Measurements from ENCODE around the gene TEX2. TPM values are rescaled to one million over a fixed set of nuclear protein-coding genes. Genes with fewer than 3 reads are reported as not detected.
A peak's percentile ranks its signal among the peaks of the same experiment; 100 is the strongest.
"Not testable (repeated sequence)": the region's sequence is repeated elsewhere in the genome, so short reads cannot be mapped to it uniquely, and the experiment has no call there.

TEX2 gene
- total RNA-seq, 1 experiment from 2014 or later, result 14.3 TPM

GRCh38 chr17:64213995-64214811, 48.9 kb downstream of the TEX2 start:
- no peak for DNase-seq (ENCODE audit: low read depth)

GRCh38 chr17:64212122-64212521, 50.9 kb downstream of the TEX2 start:
- DNase-seq (ENCODE audit: low read depth), result no peak

DNA sequence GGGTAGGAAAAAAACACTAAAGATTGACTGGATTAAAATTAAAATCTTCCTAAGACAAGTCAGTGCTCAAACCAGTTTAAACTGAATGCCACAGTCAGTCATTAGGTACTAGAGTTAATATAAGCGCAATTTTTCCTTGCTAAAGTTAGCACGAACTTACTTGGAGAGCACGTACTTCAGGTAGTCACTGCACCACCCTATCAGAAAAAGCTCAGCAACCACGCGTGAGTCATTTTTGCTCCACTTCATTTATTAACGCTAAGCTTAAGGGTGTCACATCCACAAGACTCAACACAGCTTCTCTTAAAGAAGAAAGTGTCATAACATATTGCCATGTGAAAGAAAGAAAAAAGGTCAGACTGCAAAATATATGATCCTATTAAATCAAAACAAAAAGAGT, 53.1 kb downstream of the TEX2 start:
- DNase-seq (ENCODE audit: low read depth), result no peak

- DNase-seq (ENCODE audit: low read depth), result no peak
Measured at GRCh38 chr17:64209356-64209941, 53.6 kb downstream of the TEX2 start.

- DNase-seq (ENCODE audit: low read depth), result not testable (repeated sequence)
Measured at GRCh38 chr17:64208656-64209055, 54.4 kb downstream of the TEX2 start.

- DNase-seq (ENCODE audit: low read depth), result no peak
Measured at GRCh38 chr17:64205804-64206203, 57.3 kb downstream of the TEX2 start.

GRCh38 chr17:64203630-64204029, 59.4 kb downstream of the TEX2 start:
- no peak for DNase-seq (ENCODE audit: low read depth)

DNA sequence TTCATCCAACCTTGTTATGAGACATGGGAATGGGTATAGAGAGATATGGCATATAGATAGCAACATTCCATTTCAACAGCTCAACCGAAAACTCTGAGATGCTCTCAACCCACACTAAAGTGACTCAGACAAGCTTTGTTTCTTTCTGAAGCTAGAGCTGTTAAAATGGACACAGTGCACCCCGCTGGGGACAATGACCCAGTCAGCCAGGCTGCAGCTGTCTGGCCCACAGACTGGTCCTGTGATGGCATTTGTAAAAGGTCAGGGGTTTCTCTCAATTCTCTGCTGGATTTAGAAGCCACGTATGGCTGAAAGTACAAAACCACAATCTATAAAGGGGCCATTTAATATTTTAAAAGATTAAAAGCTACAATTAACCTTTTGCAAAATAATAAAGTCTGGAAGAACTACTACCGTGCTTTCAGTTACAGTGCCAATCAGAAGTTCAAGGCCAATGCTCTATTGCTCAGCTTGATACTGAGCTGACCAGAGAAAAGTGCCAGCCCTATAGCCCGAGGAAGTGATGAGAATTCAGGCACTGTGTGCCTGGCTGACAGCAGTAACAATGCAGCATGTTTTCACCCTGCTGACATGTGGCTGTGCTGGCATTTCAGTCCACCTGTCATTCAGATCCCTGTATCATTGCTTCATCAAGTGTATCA, 60.2 kb downstream of the TEX2 start:
- peak; percentile 78 for DNase-seq (ENCODE audit: low read depth)

DNA sequence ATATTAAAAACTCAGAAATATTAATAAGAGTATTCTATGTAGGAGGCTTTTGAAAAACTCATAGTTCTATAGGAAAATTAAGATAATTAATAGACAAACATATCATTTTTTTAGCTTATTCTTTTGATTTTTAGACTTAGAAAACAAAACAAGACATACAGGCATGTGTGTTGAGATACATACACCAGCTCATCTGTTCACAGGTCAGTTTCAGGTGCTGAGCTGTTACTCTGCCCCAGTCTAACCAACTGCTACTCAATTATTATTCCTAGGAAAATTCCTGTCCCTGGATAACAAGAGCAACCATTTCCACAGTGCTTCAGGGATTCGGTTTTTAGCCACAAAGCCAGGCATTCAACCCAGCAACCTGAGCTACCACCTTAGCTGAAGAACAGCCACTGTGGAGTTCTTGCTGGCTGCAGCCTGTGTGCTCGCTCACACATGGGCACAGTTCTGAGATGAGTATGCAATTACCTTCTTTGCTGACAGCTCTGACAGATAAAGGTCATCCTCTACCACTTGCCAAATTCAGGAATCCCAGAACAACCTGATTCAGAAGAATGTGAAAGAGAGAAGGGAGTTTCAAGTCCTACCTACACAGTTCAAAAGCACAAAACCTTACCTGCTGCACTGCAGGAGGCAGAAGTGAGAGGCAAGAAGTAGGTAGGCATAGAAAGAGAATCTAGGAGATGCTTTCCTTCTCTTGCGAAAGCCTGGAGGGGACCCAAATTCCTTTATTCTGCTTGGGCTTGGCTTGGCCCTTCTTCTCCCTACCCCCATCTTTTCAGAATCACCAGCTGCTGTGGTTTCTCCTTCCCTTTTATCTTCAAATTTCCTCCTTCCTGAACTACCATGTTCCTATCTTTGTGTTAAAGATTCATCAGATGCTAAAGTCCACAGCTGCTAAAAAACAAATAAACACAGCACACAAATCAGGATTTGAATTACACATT, 62.7 kb downstream of the TEX2 start:
- DNase-seq (ENCODE audit: low read depth), result no peak

DNA sequence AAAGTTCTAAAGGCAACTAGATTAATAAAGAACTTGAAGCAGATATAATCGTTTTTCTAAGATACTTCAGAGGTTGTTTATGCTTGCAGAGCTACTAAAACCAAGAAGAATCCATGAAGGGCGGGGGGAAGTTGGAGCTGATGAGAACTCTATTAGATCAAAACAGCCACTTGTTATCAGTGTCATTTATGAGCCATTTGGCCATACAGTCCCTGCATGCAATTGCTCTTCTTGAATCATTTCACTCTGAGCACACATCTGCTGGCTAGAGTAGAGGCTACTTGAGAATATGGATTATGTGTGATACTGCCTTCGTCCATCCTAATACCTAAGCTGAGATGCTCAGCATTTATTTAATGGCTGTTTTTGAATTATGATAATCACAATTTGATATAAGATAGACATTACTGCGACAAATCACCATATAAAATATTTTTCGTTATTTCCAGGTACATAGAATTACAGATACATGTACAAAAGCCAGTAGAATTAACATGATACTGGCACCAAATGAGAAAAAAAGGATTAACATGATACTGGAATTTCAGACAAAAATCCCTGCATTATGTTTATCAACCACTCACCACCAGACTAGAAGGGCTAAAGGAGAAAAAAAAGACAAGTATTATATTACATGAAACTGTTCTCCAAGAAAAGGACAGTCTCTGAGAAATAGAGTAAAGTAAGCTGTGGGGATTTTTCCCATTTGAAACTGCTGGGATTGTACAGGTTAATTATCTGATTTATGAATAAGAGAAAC, 64.5 kb downstream of the TEX2 start:
- DNase-seq (ENCODE audit: low read depth), result no peak

DNA sequence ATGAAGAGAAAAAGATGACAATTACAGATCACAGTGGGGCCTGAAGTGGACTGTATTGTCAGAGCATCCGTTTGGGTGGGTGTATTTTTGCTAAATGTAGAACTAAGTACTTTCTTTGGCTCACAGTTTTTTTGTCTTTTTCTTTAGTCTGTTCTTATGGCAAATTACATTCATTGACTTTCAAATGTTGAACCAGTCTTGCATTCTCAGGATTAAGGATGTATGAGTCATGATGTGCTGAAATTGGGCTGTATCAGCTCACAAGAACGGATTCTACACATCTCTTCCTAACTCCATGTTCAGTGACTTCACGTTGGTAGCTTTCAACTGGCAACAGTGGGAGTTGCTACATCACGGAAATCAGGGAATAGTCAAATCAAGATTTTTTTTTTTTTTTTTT, 66.5 kb downstream of the TEX2 start:
- peak; percentile 29 for DNase-seq (ENCODE audit: low read depth)

- no peak for DNase-seq (ENCODE audit: low read depth)
Measured at GRCh38 chr17:64193561-64193960, 69.5 kb downstream of the TEX2 start.

- no peak for DNase-seq (ENCODE audit: low read depth)
Measured at GRCh38 chr17:64192589-64192988, 70.5 kb downstream of the TEX2 start.

DNA sequence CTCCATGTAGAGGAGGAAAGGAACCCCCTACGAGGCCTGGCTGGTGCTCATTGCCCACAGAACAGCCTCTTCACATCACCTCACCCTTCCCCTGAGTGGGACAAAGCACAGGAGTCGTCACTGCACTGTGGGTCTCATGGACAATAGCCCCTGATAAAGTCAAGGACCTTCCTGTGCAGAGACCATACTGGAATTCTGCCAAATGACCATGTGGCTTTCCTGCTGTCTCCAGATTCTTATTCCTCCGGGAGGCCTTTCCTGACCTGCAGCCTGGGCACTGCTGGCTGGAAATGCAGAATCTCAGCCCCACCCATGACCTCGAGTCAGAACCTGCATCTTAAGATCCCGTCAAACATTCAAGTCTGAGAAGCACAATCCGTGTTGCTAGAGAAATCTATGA, 72.6 kb downstream of the TEX2 start:
- DNase-seq (ENCODE audit: low read depth), result no peak

- no peak for DNase-seq (ENCODE audit: low read depth)
Measured at GRCh38 chr17:64188088-64188487, 75.0 kb downstream of the TEX2 start.

- DNase-seq (ENCODE audit: low read depth), result no peak
Measured at GRCh38 chr17:64187093-64187895, 75.8 kb downstream of the TEX2 start.

- no peak for DNase-seq (ENCODE audit: low read depth)
Measured at GRCh38 chr17:64186171-64187092, 76.6 kb downstream of the TEX2 start.

DNA sequence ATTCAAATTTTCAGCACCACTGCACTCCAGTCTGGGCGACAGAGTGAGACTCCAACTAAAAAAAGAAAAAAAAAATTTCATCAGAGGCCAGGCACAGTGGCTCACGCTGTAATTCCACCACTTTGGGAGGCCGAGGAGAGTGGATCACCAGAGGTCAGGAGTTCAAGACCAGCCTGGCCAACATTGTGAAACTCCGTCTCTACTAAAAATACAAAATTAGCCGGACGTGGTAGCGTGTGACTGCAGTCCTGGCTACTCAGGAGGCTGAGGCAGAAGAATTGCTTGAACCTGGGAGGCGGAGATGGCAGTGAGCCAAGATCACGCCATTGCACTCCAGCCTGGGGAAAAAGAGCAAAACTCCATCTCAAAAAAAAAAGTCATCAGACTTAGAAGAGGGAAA, 77.5 kb downstream of the TEX2 start:
- DNase-seq (ENCODE audit: low read depth), result not testable (repeated sequence)

DNA sequence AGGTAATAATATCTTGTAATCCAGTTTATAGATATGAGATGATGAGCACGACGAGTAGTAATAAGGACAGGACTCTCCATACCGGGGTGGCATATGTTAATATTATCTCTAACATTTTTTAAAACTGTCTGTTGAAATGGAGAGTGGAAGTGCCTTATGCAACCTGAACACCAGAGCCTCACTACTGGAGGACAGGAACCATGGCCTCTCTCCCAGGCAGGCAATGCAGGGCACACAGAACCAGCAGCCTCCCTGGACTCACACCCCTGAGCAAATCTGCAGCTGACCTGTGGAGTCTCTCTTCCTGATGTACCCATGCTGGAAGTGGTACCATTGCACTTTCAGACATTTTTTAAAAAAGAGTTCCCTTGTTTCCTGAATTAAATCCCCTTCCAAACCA, 78.0 kb downstream of the TEX2 start:
- no peak for DNase-seq (ENCODE audit: low read depth)
